DND-41 (cell line): Measurements from ENCODE around the gene GAGE12J.

Source experiments
- CTCF ChIP-seq: IDR thresholded peaks from 2 replicates; pipeline ENCODE4 v1.5.1; 2012; ENCODE audit warnings: borderline replicate concordance, low read length, moderate library complexity, mild to moderate bottlenecking; ENCODE audit not compliant: poor library complexity, severe bottlenecking; ENCODE audit errors: extremely low read depth
- EZH2 ChIP-seq: IDR thresholded peaks from 3 replicates; pipeline ENCODE4 v1.6.1; 2012; ENCODE audit warnings: borderline replicate concordance, low read depth, mild to moderate bottlenecking, moderate library complexity, low read length, inconsistent platforms; ENCODE audit not compliant: severe bottlenecking

DNA sequence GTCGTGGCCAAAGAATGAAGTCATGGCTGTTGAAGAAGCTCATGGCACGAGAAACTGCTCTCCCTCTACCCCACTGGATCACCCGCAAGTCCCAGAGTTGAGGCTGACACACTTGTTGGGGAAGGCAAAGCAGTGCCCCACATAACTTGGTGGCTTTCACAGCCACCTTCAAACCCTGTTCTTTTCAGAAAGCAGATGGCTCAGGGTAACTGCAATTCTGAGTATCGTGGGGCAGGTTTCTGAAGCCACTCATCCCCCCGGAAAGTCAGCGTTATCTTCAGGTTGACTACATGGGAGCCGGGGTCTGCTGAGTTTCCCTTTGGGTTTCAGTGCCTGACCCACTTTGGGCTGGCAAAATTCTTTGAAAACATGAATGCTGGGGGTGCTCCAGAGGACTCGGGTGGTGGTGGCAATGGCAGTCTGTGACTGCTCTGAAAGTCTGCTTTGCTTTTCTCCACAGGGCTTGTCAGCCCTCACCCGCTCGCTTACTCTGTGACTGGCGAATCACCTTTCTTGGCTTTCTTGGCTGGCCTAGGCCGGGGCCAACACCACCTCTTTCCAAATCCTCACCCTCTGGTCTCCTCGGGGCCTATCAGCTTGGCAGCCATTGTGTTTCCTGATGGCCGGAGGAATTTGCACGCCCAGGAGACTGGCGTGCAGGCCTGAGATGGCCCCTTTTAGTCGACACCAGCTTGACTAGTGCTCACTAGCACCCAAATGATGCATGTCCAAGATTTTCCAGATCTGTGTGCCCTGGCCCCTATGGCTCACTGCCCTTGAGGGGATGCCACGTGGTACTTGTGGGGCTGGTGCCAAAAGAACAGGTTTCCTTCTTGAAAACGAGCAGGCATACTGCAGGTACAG, 44.9 kb upstream of the GAGE12J start:
- TF ChIP-seq CTCF (no peak), EZH2 (no peak)
